ENCODE results near the gene MYO3B. TPM values are rescaled to one million over a fixed set of nuclear protein-coding genes. Genes with fewer than 3 reads are reported as not detected.
"Not testable (repeated sequence)": the region's sequence is repeated elsewhere in the genome, so short reads cannot be mapped to it uniquely, and the experiment has no call there.

The MYO3B gene
- total RNA-seq, 2 experiments from 2014 or later, result 0.04 to 0.05 TPM

GRCh38 chr2:170206805-170207407, 29.0 kb downstream of the MYO3B start:
- no peak for DNase-seq
- H3K27ac Mint-ChIP-seq, result no peak overlapping the region
- H3K4me1 Mint-ChIP-seq, result no peaks in the 10 kb centered on the region
- no peaks in the 10 kb centered on the region for H3K36me3 Mint-ChIP-seq (ENCODE audit: low read depth)
- H3K9me3 Mint-ChIP-seq, result peaks cover 7% of the 10 kb centered on the region
- ChIA-PET CTCF (no interaction called here), POLR2A (no interaction called here)
- H3K4me3 Mint-ChIP-seq, result no peak overlapping the region
- peaks cover 12% of the 10 kb centered on the region for H3K27me3 Mint-ChIP-seq

GRCh38 chr2:170207901-170208300, 30.0 kb downstream of the MYO3B start:
- CTCF ChIA-PET, result no interaction called here
- no peak overlapping the region for H3K27ac Mint-ChIP-seq
- peaks cover 7% of the 10 kb centered on the region for H3K9me3 Mint-ChIP-seq
- POLR2A ChIA-PET, result no interaction called here
- no peaks in the 10 kb centered on the region for H3K4me1 Mint-ChIP-seq
- H3K27me3 Mint-ChIP-seq, result peaks cover 12% of the 10 kb centered on the region
- DNase-seq, result no peak
- H3K4me3 Mint-ChIP-seq, result no peak overlapping the region
- no peaks in the 10 kb centered on the region for H3K36me3 Mint-ChIP-seq (ENCODE audit: low read depth)

DNA sequence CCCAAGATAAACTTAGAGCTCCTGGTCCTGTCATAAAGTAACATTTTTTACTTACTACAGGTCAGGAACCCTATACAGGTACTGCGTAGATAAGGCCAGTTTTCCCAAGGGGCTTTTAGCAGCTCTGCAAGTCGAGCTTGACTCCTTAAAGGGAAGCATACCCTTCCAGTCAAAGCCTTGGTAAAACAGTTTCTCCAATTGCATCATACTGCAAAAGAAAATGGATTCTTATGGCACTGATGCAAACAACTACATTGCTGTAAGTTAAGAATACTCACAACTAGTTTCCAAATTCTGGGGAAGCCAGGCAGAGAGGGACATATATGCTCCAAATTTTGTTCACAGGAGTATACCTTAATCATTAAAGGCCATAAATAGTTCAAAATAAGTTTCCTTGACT, 31.0 kb downstream of the MYO3B start:
- H3K4me3 Mint-ChIP-seq, result no peak overlapping the region
- peaks cover 9% of the 10 kb centered on the region for H3K27me3 Mint-ChIP-seq
- no peak overlapping the region for H3K27ac Mint-ChIP-seq
- H3K9me3 Mint-ChIP-seq, result peaks cover 7% of the 10 kb centered on the region
- no peak for DNase-seq
- H3K4me1 Mint-ChIP-seq, result no peaks in the 10 kb centered on the region
- ChIA-PET CTCF (interaction anchor here (0.6 kb wide), 1 partner anchor 8 kb away, joined by 3 read pairs; no protein-coding TSS in a partner anchor), POLR2A (no interaction called here)
- no peaks in the 10 kb centered on the region for H3K36me3 Mint-ChIP-seq (ENCODE audit: low read depth)

- Mint-ChIP-seq H3K4me3 (no peak overlapping the region), H3K4me1 (no peaks in the 10 kb centered on the region), H3K27ac (no peak overlapping the region), H3K27me3 (peaks cover 7% of the 10 kb centered on the region), H3K9me3 (peaks cover 7% of the 10 kb centered on the region), H3K36me3 (ENCODE audit: low read depth) (no peaks in the 10 kb centered on the region)
- ChIA-PET CTCF (no interaction called here), POLR2A (no interaction called here)
- no peak for DNase-seq
Observed at GRCh38 chr2:170212625-170213280, 34.8 kb downstream of the MYO3B start.

DNA sequence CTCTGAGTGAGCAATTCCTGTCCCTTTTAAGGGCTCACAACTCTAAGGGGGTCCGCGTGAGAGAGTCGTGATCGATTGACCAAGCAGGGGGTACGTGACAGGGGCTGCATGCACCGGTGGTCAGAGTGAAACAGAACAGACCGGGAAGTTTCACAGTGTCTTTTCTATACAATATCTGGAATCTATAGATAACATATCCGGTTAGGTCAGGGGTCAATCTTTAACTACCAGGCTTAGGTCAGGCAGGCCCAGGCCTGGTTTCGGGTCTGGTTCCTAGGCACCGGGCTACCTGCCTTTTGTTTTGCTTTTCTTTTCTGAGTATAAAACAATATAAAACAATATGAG, 35.3 kb downstream of the MYO3B start:
- H3K4me1 Mint-ChIP-seq; CTCF ChIA-PET; H3K27me3 Mint-ChIP-seq; DNase-seq; H3K36me3 Mint-ChIP-seq (ENCODE audit: low read depth); POLR2A ChIA-PET; H3K4me3 Mint-ChIP-seq; H3K27ac Mint-ChIP-seq; H3K9me3 Mint-ChIP-seq: not testable (repeated sequence)

DNA sequence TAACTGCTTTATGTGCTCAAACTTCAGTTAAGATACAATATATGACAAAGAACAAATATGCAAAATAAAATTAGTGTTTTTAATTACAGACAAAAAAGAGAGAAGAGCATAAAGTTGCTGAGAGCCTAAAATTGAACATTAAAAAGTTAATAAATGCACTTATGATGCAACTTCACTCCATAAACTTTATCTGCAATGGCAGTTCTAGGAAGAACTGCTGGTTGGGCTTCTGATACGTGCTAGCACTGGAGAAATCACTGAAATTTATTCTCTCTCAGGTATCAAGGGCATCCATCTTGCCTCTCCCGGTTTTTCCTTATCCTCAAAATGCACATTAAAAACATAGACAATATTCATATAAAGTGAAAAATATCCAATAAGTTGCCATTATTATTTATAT, 35.7 kb downstream of the MYO3B start:
- Mint-ChIP-seq H3K9me3 (peaks cover 7% of the 10 kb centered on the region), H3K4me1 (no peaks in the 10 kb centered on the region), H3K27me3 (peaks cover 7% of the 10 kb centered on the region), H3K4me3 (no peak overlapping the region), H3K36me3 (ENCODE audit: low read depth) (no peaks in the 10 kb centered on the region), H3K27ac (no peak overlapping the region)
- no peak for DNase-seq
- CTCF ChIA-PET, result no interaction called here
- POLR2A ChIA-PET, result no interaction called here

- Mint-ChIP-seq H3K27me3 (peaks cover 7% of the 10 kb centered on the region), H3K4me3 (no peak overlapping the region), H3K36me3 (ENCODE audit: low read depth) (no peaks in the 10 kb centered on the region), H3K27ac (no peak overlapping the region), H3K9me3 (peaks cover 7% of the 10 kb centered on the region), H3K4me1 (no peaks in the 10 kb centered on the region)
- CTCF ChIA-PET, result no interaction called here
- DNase-seq, result no peak
- POLR2A ChIA-PET, result interaction anchor here (0.5 kb wide), 1 partner anchor 104 kb away, joined by 3 read pairs; no protein-coding TSS in a partner anchor
Observed at GRCh38 chr2:170214309-170214948, 36.5 kb downstream of the MYO3B start.

- H3K9me3 Mint-ChIP-seq, result peaks cover 7% of the 10 kb centered on the region
- CTCF ChIA-PET, result no interaction called here
Observed at GRCh38 chr2:170215021-170215420, 37.1 kb downstream of the MYO3B start.

DNA sequence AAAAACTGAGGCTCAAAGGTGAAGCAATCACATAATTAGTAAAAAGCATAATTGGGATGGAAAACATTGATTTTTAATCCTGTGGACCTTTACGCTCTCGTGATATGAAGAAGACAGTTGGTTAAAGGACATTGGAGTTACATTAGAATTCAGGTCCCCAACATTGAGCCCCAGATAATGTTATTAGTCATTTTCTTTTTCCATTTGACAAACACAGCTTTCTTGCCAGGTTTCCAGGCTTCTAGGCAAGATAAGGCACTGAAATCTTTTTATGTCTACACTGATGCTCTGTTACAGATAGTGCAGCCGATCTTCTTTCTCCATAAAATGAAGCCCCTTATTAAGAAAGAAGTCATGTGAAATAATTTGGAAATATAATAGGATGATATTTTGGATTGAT, 38.5 kb downstream of the MYO3B start:
- ChIA-PET POLR2A (interaction anchor here (0.7 kb wide), 1 partner anchor 1141 kb away, joined by 3 read pairs; no protein-coding TSS in a partner anchor), CTCF (no interaction called here)
- no peak overlapping the region for H3K27ac Mint-ChIP-seq
- no peaks in the 10 kb centered on the region for H3K4me1 Mint-ChIP-seq
- peaks cover 7% of the 10 kb centered on the region for H3K27me3 Mint-ChIP-seq
- no peak for DNase-seq
- no peaks in the 10 kb centered on the region for H3K36me3 Mint-ChIP-seq (ENCODE audit: low read depth)
- no peaks in the 10 kb centered on the region for H3K9me3 Mint-ChIP-seq
- no peak overlapping the region for H3K4me3 Mint-ChIP-seq

More at GRCh38 chr2:170215021-170215420, 37.1 kb downstream of the MYO3B start:
- Mint-ChIP-seq H3K27me3 (peaks cover 7% of the 10 kb centered on the region), H3K4me1 (no peaks in the 10 kb centered on the region), H3K4me3 (no peak overlapping the region), H3K36me3 (ENCODE audit: low read depth) (no peaks in the 10 kb centered on the region), H3K27ac (no peak overlapping the region)
- POLR2A ChIA-PET, result interaction anchor here (0.5 kb wide), 1 partner anchor 104 kb away, joined by 3 read pairs; no protein-coding TSS in a partner anchor
- DNase-seq, result no peak

- peaks cover 7% of the 10 kb centered on the region for H3K27me3 Mint-ChIP-seq
- H3K4me3 Mint-ChIP-seq, result no peak overlapping the region
- no peaks in the 10 kb centered on the region for H3K9me3 Mint-ChIP-seq
- DNase-seq, result no peak
- H3K27ac Mint-ChIP-seq, result no peak overlapping the region
- no peaks in the 10 kb centered on the region for H3K36me3 Mint-ChIP-seq (ENCODE audit: low read depth)
- CTCF ChIA-PET, result interaction anchor here (0.6 kb wide), 2 partner anchors 8 to 14 kb away, joined by 3 to 4 read pairs; no protein-coding TSS in a partner anchor
- H3K4me1 Mint-ChIP-seq, result peaks cover 3% of the 10 kb centered on the region
- POLR2A ChIA-PET, result no interaction called here
Observed at GRCh38 chr2:170216981-170217380, 39.0 kb downstream of the MYO3B start.

- no peak overlapping the region for H3K27ac Mint-ChIP-seq
- POLR2A ChIA-PET, result no interaction called here
Observed at GRCh38 chr2:170217778-170218251, 39.9 kb downstream of the MYO3B start.

GRCh38 chr2:170218456-170218855, 40.5 kb downstream of the MYO3B start:
- Mint-ChIP-seq H3K9me3 (no peaks in the 10 kb centered on the region), H3K27me3 (peaks cover 9% of the 10 kb centered on the region), H3K4me1 (peaks cover 11% of the 10 kb centered on the region), H3K27ac (no peak overlapping the region), H3K36me3 (ENCODE audit: low read depth) (no peaks in the 10 kb centered on the region), H3K4me3 (no peak overlapping the region)
- POLR2A ChIA-PET, result no interaction called here
- CTCF ChIA-PET, result no interaction called here
- DNase-seq, result no peak

More at GRCh38 chr2:170217778-170218251, 39.9 kb downstream of the MYO3B start:
- no peak overlapping the region for H3K4me3 Mint-ChIP-seq
- no peaks in the 10 kb centered on the region for H3K9me3 Mint-ChIP-seq
- peaks cover 7% of the 10 kb centered on the region for H3K27me3 Mint-ChIP-seq
- H3K4me1 Mint-ChIP-seq, result peaks cover 7% of the 10 kb centered on the region
- CTCF ChIA-PET, result interaction anchor here (0.6 kb wide), 1 partner anchor 9 kb away, joined by 3 read pairs; no protein-coding TSS in a partner anchor
- DNase-seq, result no peak
- no peaks in the 10 kb centered on the region for H3K36me3 Mint-ChIP-seq (ENCODE audit: low read depth)

DNA sequence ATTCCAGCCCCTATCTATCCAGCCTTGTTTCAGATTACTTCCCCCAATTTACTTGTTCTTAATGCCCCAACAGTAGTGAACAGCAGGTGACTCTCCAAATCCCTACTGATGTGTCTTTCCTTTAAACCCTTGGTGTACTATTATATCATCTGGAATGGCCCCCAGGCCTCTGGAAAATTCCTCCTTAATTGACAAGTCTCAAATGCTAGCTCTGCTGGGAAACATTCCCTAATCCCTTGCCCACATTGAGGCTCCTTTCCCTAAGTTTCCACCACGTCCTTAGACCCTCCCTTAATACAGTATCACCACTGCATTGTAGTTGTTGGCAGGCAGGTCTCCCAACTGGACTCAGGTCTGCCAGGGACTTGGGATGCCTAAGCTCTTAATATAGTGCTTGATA, 41.0 kb downstream of the MYO3B start:
- DNase-seq, result no peak
- Mint-ChIP-seq H3K27ac (no peak overlapping the region), H3K27me3 (peaks cover 9% of the 10 kb centered on the region), H3K36me3 (ENCODE audit: low read depth) (no peaks in the 10 kb centered on the region), H3K9me3 (no peaks in the 10 kb centered on the region), H3K4me3 (no peak overlapping the region), H3K4me1 (peaks cover 11% of the 10 kb centered on the region)
- ChIA-PET POLR2A (no interaction called here), CTCF (no interaction called here)
